SK-N-MC (cell line): Measurements from ENCODE around the gene OTOP3.

Source experiments
- DNase-seq: peaks from one replicate; pipeline ENCODE4 v3.0.0-alpha.2; 2011; ENCODE audit warnings: low read depth, low spot score
- H3K27ac ChIP-seq: fragments of 200-600 bp; sonication (generic); 2 replicates; pipeline ENCODE4 v1.5.1; 2016; ENCODE audit warnings: mixed run types
- H3K36me3 ChIP-seq: fragments of 200-600 bp; sonication (generic); 2 replicates; pipeline ENCODE4 v1.6.1; 2017; ENCODE audit warnings: antibody characterized with exemption, low read length, mixed read lengths; ENCODE audit not compliant: insufficient read depth
- H3K4me3 ChIP-seq: fragments of 200-600 bp; sonication (generic); 2 replicates; pipeline ENCODE4 v1.5.1; 2016
- H3K9ac ChIP-seq: fragments of 200-600 bp; sonication (generic); 2 replicates; pipeline ENCODE4 v1.8.0; 2017; ENCODE audit warnings: mixed run types, mixed read lengths; ENCODE audit not compliant: insufficient read length
- H3K9me3 ChIP-seq: fragments of 200-600 bp; sonication (generic); 2 replicates; pipeline ENCODE4 v1.6.1; 2017; ENCODE audit warnings: low read depth, mild to moderate bottlenecking, antibody characterized with exemption, low read length, moderate library complexity, mixed read lengths
- EZH2 ChIP-seq: fragments of 200-600 bp; sonication (generic); IDR thresholded peaks from one replicate; pipeline ENCODE4 v1.6.1; 2017; ENCODE audit warnings: antibody characterized with exemption
- FOXP2 ChIP-seq: optimal IDR thresholded peaks from 2 replicates; pipeline ENCODE3; 2011; ENCODE audit warnings: mild to moderate bottlenecking, moderate library complexity; ENCODE audit not compliant: insufficient read depth; ENCODE audit errors: extremely low read length, control extremely low read depth
- POLR2AphosphoS5 ChIP-seq: IDR thresholded peaks from 2 replicates; pipeline ENCODE4 v1.6.1; 2012; ENCODE audit warnings: mild to moderate bottlenecking, low read depth, low read length, borderline replicate concordance

OTOP3 gene

GRCh38 chr17:74935585-74936469 is at the start of gene OTOP3:
Gene OTOP3 (plus strand): TSS chr17:74935898. CDS start chr17:74935922, 24 bp downstream.
- no peaks in the 10 kb centered on the region for H3K36me3 ChIP-seq
- no peaks in the 10 kb centered on the region for H3K9me3 ChIP-seq
- no peak within 1 kb of the TSS for H3K9ac ChIP-seq
- H3K4me3 ChIP-seq = no peak within 1 kb of the TSS
- no peak within 1 kb of the TSS for H3K27ac ChIP-seq
- no peak for DNase-seq
- peak; percentile 41 for TF ChIP-seq EZH2
- no peak for TF ChIP-seq FOXP2

GRCh38 chr17:74888469-74888868 is 47.2 kb upstream of the OTOP3 start:
- H3K27ac ChIP-seq = no peak overlapping the region
- TF ChIP-seq EZH2 = no peak
- TF ChIP-seq FOXP2 = no peak
- TF ChIP-seq POLR2AphosphoS5 = no peak
- no peak overlapping the region for H3K4me3 ChIP-seq
- H3K36me3 ChIP-seq = no peaks in the 10 kb centered on the region
- no peaks in the 10 kb centered on the region for H3K9me3 ChIP-seq
- no peak overlapping the region for H3K9ac ChIP-seq
- no peak for DNase-seq

GRCh38 chr17:74890554-74890953 is 45.1 kb upstream of the OTOP3 start:
- Histone ChIP-seq H3K9ac (no peak overlapping the region), H3K27ac (no peak overlapping the region), H3K36me3 (no peaks in the 10 kb centered on the region), H3K9me3 (no peaks in the 10 kb centered on the region), H3K4me3 (no peak overlapping the region)
- TF ChIP-seq POLR2AphosphoS5 (no peak), EZH2 (no peak), FOXP2 (no peak)
- no peak for DNase-seq

- no peak for DNase-seq
- Histone ChIP-seq H3K9ac (no peak overlapping the region), H3K36me3 (no peaks in the 10 kb centered on the region), H3K9me3 (no peaks in the 10 kb centered on the region), H3K27ac (no peak overlapping the region), H3K4me3 (no peak overlapping the region)
- TF ChIP-seq POLR2AphosphoS5 (no peak), FOXP2 (no peak), EZH2 (no peak)
Measured at GRCh38 chr17:74892013-74892841, 43.5 kb upstream of the OTOP3 start.

GRCh38 chr17:74892974-74893911 is 42.5 kb upstream of the OTOP3 start, which contains the start of gene FADS6:
Gene FADS6 (minus strand): TSS chr17:74893633. CDS start chr17:74893595, 38 bp downstream.
- Histone ChIP-seq H3K9me3 (no peaks in the 10 kb centered on the region), H3K27ac (no peak within 1 kb of the TSS), H3K4me3 (no peak within 1 kb of the TSS), H3K36me3 (no peaks in the 10 kb centered on the region), H3K9ac (no peak within 1 kb of the TSS)
- no peak for DNase-seq
- no peak for TF ChIP-seq FOXP2

GRCh38 chr17:74893936-74894671 is 41.6 kb upstream of the OTOP3 start:
- TF ChIP-seq POLR2AphosphoS5 = no peak
- no peak for TF ChIP-seq EZH2
- TF ChIP-seq FOXP2 = no peak
- no peak overlapping the region for H3K27ac ChIP-seq
- H3K4me3 ChIP-seq = no peak overlapping the region
- DNase-seq = no peak
- no peaks in the 10 kb centered on the region for H3K9me3 ChIP-seq
- no peaks in the 10 kb centered on the region for H3K36me3 ChIP-seq
- H3K9ac ChIP-seq = no peak overlapping the region

GRCh38 chr17:74898376-74898946 is 37.2 kb upstream of the OTOP3 start:
- H3K9me3 ChIP-seq = no peaks in the 10 kb centered on the region
- no peak overlapping the region for H3K4me3 ChIP-seq
- no peak for TF ChIP-seq FOXP2
- TF ChIP-seq POLR2AphosphoS5 = no peak
- no peak for TF ChIP-seq EZH2
- DNase-seq = no peak
- no peaks in the 10 kb centered on the region for H3K36me3 ChIP-seq
- H3K27ac ChIP-seq = no peak overlapping the region
- H3K9ac ChIP-seq = no peak overlapping the region
